LNCaP clone FGC (cell line): Measurements from ENCODE around the gene IL37.
"Not testable (repeated sequence)": the region's sequence is repeated elsewhere in the genome, so short reads cannot be mapped to it uniquely, and the experiment has no call there.

ENCODE experiments used
- DNase-seq: peaks from one replicate; pipeline ENCODE4 v3.0.0-alpha.2; 2011; ENCODE audit warnings: low read depth
- H3K4me3 ChIP-seq: 2 replicates; pipeline ENCODE4 v1.5.1; 2011; ENCODE audit warnings: mild to moderate bottlenecking, low read depth, low read length, control low read depth
- CTCF ChIP-seq: IDR thresholded peaks from 2 replicates; pipeline ENCODE4 v1.5.1; 2012; ENCODE audit warnings: mild to moderate bottlenecking; ENCODE audit not compliant: control insufficient read depth, insufficient read depth; ENCODE audit errors: extremely low read depth

Gene IL37

GRCh38 chr2:112887964-112888749 lies 22.8 kb upstream of the IL37 start:
- no peak overlapping the region for H3K4me3 ChIP-seq
- TF ChIP-seq CTCF = no peak
- no peak for DNase-seq

GRCh38 chr2:112889976-112890375 lies 21.0 kb upstream of the IL37 start:
- DNase-seq = no peak
- no peak overlapping the region for H3K4me3 ChIP-seq
- no peak for TF ChIP-seq CTCF

GRCh38 chr2:112891385-112891831 lies 19.6 kb upstream of the IL37 start:
- no peak for TF ChIP-seq CTCF
- DNase-seq = no peak
- H3K4me3 ChIP-seq = no peak overlapping the region

- no peak for TF ChIP-seq CTCF
- no peak overlapping the region for H3K4me3 ChIP-seq
- DNase-seq = no peak
These were observed 17.2 kb upstream of the IL37 start for GRCh38 chr2:112893752-112894151.

- TF ChIP-seq CTCF = no peak
- no peak for DNase-seq
- no peak overlapping the region for H3K4me3 ChIP-seq
These were observed 13.9 kb upstream of the IL37 start for GRCh38 chr2:112896909-112897623.

GRCh38 chr2:112897624-112897978 lies 13.4 kb upstream of the IL37 start:
- no peak for TF ChIP-seq CTCF
- H3K4me3 ChIP-seq = no peak overlapping the region
- DNase-seq = no peak

GRCh38 chr2:112901431-112902065 lies 9.4 kb upstream of the IL37 start:
- not testable (repeated sequence) for H3K4me3 ChIP-seq

More at GRCh38 chr2:112901431-112902065, 9.4 kb upstream of the IL37 start:
- not testable (repeated sequence) for DNase-seq
